Lower leg skin (tissue), 3 donors: Measurements from ENCODE around the gene PARP15.
"Not testable (repeated sequence)": the region's sequence is repeated elsewhere in the genome, so short reads cannot be mapped to it uniquely, and the experiment has no call there.

Experiments used
- CTCF ChIP-seq, 3 donors: fragments of 450-650 bp; IDR thresholded peaks; one replicate each; pipeline ENCODE4 v1.5.1; 2016; ENCODE audit warnings: antibody characterized with exemption in 3 of 3, mild to moderate bottlenecking in 3 of 3, moderate library complexity in 2 of 3
- POLR2A ChIP-seq, 2 donors: fragments of 450-650 bp; IDR thresholded peaks; one replicate each; pipeline ENCODE4 v1.6.1; 2016 to 2017; ENCODE audit warnings: antibody characterized with exemption in 2 of 2, mild to moderate bottlenecking in 1 of 2, moderate library complexity in 1 of 2

- TF ChIP-seq POLR2A, CTCF (IDR thresholded peaks at IDR 0.05): not testable (repeated sequence)
Measured at GRCh38 chr3:122682778-122683411, 105.4 kb downstream of the PARP15 start.
